ENCODE data around the gene DCLRE1B. TPM values are rescaled to one million over a fixed set of nuclear protein-coding genes. Genes with fewer than 3 reads are reported as not detected.

DCLRE1B gene
- polyA plus RNA-seq, 1 donor (not counting 4 experiments of a cell fraction or from before 2014, with no cell fraction given) = 5.4 TPM

GRCh38 chr1:113886417-113887401, 18.4 kb upstream of the DCLRE1B start:
- H3K27ac ChIP-seq (ENCODE audit: control insufficient read depth, insufficient read depth, low read length) = no peak overlapping the region

DNA sequence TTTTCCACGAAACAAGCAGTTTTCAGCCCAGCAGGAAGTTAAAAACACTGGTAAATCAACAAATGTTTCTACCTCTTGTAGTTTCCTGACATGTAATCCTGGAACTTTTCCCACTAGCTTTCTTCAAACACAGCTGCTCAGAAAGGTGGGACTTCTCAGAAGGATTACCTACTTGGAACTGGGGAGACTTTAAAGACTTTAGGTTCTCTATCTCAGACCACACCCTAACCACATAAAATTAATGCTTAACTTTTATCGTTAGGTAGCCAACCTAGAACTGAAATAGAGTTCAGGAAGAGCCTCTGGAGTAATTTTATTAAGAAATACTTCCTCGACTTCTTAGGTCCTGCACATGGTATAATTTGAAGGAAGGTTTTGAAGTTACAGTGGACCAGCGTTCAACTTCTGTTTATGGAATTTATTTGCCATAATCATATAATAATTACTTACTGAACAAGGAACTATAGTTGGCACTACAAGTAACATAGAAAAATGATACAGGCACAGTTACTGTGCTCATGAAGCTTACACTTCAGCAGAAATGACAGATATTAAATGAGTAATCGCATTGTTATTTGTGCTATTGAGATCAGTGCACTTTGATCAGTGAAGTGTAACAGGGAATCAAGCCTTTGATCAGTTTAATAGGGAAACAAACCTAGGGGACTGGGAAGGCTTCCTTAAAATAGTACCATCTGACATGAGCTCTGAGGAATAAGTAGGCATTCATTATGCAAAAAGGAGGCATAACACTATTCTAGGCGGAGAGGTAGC, 17.5 kb upstream of the DCLRE1B start, which contains the start of gene BCL2L15:
Gene BCL2L15, minus strand, starts transcription at position 180 of the 774 bp plus-strand sequence. CDS start 206 bp downstream, outside the sequence.
- no peak within 1 kb of the TSS for H3K27ac ChIP-seq (ENCODE audit: control insufficient read depth, insufficient read depth, low read length)

More at GRCh38 chr1:113886417-113887401, 18.4 kb upstream of the DCLRE1B start:
- Histone ChIP-seq H2AFZ (ENCODE audit: control insufficient read depth, low read length) (peak overlapping the region; percentile 0), H4K20me1 (ENCODE audit: control insufficient read depth, extremely low read depth, insufficient read depth, low read length) (no peaks in the 10 kb centered on the region), H3K9ac (ENCODE audit: control insufficient read depth, extremely low read depth, insufficient read depth, low read length) (no peak overlapping the region), H3K36me3 (ENCODE audit: control insufficient read depth in 2 of 2, extremely low read depth in 1 of 2, insufficient read depth in 2 of 2, low read length in 2 of 2) (no peaks in the 10 kb centered on the region), H3K9me1 (ENCODE audit: control insufficient read depth, extremely low read depth, insufficient read depth, low read length) (no peaks in the 10 kb centered on the region), H3K79me2 (ENCODE audit: control insufficient read depth, insufficient read depth, low read length) (no peaks in the 10 kb centered on the region), H3K4me1 (ENCODE audit: control insufficient read depth, extremely low read depth, insufficient read depth, low read length) (peaks cover 15% of the 10 kb centered on the region), H3K27me3 (ENCODE audit: control insufficient read depth, extremely low read depth, insufficient read depth, low read length) (no peaks in the 10 kb centered on the region), H3K9me3 (ENCODE audit: control insufficient read depth, low read depth, low read length) (no peaks in the 10 kb centered on the region), H3K4me3 (ENCODE audit: control insufficient read depth in 2 of 3, extremely low read depth in 1 of 3, insufficient read depth in 2 of 3, low read depth in 1 of 3, low read length in 3 of 3) (no peak overlapping the region), H3K4me2 (ENCODE audit: control insufficient read depth, extremely low read depth, insufficient read depth, low read depth, low read length) (peak overlapping the region; percentile 2)
- dilution Hi-C loops (cut with MboI; ENCODE audit: extremely low pct_ligation_motif_present, low sequenced_read_pairs) = no loop called here
- TF ChIP-seq, protein P1, sequence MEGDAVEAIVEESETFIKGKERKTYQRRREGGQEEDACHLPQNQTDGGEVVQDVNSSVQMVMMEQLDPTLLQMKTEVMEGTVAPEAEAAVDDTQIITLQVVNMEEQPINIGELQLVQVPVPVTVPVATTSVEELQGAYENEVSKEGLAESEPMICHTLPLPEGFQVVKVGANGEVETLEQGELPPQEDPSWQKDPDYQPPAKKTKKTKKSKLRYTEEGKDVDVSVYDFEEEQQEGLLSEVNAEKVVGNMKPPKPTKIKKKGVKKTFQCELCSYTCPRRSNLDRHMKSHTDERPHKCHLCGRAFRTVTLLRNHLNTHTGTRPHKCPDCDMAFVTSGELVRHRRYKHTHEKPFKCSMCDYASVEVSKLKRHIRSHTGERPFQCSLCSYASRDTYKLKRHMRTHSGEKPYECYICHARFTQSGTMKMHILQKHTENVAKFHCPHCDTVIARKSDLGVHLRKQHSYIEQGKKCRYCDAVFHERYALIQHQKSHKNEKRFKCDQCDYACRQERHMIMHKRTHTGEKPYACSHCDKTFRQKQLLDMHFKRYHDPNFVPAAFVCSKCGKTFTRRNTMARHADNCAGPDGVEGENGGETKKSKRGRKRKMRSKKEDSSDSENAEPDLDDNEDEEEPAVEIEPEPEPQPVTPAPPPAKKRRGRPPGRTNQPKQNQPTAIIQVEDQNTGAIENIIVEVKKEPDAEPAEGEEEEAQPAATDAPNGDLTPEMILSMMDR (optimal IDR thresholded peaks at IDR 0.05 in 1 of 3, IDR thresholded peaks at IDR 0.05 in 1 of 3, conservative IDR thresholded peaks at IDR 0.05 in 1 of 3; ENCODE audit: extremely low read depth in 1 of 3, insufficient read depth in 2 of 3, low read length in 3 of 3) = no peak
- TF ChIP-seq EZH2 (IDR thresholded peaks at IDR 0.05; ENCODE audit: low read length) = no peak
- no peak for DNase-seq (ENCODE audit: low read depth, low spot score)
- no peak for FAIRE-seq

More for the DNA sequence above, 17.5 kb upstream of the DCLRE1B start, which contains the start of gene BCL2L15:
- Histone ChIP-seq H3K9me3 (ENCODE audit: control insufficient read depth, low read depth, low read length) (no peaks in the 10 kb centered on the region), H3K4me3 (ENCODE audit: control insufficient read depth in 2 of 3, extremely low read depth in 1 of 3, insufficient read depth in 2 of 3, low read depth in 1 of 3, low read length in 3 of 3) (no peak within 1 kb of the TSS), H3K9me1 (ENCODE audit: control insufficient read depth, extremely low read depth, insufficient read depth, low read length) (no peaks in the 10 kb centered on the region), H3K4me2 (ENCODE audit: control insufficient read depth, extremely low read depth, insufficient read depth, low read depth, low read length) (peak within 1 kb of the TSS; percentile 2), H2AFZ (ENCODE audit: control insufficient read depth, low read length) (peak within 1 kb of the TSS; percentile 0), H3K9ac (ENCODE audit: control insufficient read depth, extremely low read depth, insufficient read depth, low read length) (no peak within 1 kb of the TSS), H3K79me2 (ENCODE audit: control insufficient read depth, insufficient read depth, low read length) (no peaks in the 10 kb centered on the region), H3K4me1 (ENCODE audit: control insufficient read depth, extremely low read depth, insufficient read depth, low read length) (peaks cover 15% of the 10 kb centered on the region), H3K36me3 (ENCODE audit: control insufficient read depth in 2 of 2, extremely low read depth in 1 of 2, insufficient read depth in 2 of 2, low read length in 2 of 2) (no peaks in the 10 kb centered on the region), H3K27me3 (ENCODE audit: control insufficient read depth, extremely low read depth, insufficient read depth, low read length) (no peaks in the 10 kb centered on the region), H4K20me1 (ENCODE audit: control insufficient read depth, extremely low read depth, insufficient read depth, low read length) (no peaks in the 10 kb centered on the region)
- TF ChIP-seq, protein P1 (optimal IDR thresholded peaks at IDR 0.05 in 1 of 3, IDR thresholded peaks at IDR 0.05 in 1 of 3, conservative IDR thresholded peaks at IDR 0.05 in 1 of 3; ENCODE audit: extremely low read depth in 1 of 3, insufficient read depth in 2 of 3, low read length in 3 of 3) = no peak
- TF ChIP-seq EZH2 (IDR thresholded peaks at IDR 0.05; ENCODE audit: low read length) = no peak
- dilution Hi-C loops (cut with MboI; ENCODE audit: extremely low pct_ligation_motif_present, low sequenced_read_pairs) = no loop called here
- FAIRE-seq = no peak
- DNase-seq (ENCODE audit: low read depth, low spot score) = no peak
